DLD1 (cell line): ENCODE results near the gene PRKAG2.

Experiments used
- in situ Hi-C: cut with HindIII; loops from 2 replicates; pipeline ENCODE4 v1.10.0; 2017; ENCODE audit warnings: low sequenced_read_pairs

Gene PRKAG2

DNA sequence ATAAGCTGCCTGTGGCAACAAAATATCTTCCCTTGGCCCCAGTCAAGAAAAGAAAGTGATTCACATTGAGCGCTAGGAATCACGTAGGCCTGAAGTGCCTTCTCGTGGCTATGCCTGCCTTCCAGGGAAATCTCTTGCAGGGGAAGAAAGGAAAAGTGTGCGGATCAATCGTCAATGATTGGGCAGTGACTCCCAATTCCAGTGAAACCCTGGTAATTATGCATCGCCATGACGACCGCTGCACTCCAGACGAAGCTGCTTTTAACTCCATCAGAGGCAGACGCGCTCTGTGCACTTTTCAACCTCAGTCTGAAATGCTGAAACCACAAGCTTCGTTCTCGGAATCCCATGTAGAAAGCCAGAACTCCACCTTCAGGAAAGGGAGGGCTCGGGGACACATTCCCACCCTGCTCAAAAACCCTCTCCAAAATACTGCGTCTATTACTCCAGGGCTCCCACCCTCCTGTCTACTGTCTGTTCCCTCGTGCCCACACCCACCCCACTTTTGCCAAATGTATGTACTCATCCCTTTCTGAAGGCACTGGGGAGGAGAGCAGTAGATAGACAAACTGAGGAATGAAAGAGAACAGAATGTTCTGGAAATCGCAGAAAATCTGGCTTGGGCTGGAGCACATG, 24.2 kb upstream of the PRKAG2 start:
- in situ Hi-C loops: no loop called here

DNA sequence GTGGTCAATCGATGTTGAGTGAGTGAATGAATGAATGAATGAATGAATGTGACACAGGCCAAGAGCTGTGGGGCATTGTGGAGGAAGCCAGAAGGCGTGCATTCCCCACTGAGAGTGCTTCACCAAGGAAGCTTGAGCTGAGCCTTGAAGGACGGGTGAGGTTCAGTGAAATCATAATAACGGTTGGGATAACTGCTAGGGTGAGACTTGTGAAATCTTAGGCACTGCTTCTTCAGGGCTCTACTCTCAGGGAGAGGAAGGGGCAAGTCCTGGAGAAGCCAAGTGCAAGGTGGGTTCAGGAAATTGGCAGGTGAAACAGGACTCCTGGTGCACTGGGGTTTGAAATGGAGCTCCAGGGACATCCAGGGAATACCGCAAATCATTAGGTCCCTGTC, 23.7 kb upstream of the PRKAG2 start:
- in situ Hi-C loops: no loop called here

DNA sequence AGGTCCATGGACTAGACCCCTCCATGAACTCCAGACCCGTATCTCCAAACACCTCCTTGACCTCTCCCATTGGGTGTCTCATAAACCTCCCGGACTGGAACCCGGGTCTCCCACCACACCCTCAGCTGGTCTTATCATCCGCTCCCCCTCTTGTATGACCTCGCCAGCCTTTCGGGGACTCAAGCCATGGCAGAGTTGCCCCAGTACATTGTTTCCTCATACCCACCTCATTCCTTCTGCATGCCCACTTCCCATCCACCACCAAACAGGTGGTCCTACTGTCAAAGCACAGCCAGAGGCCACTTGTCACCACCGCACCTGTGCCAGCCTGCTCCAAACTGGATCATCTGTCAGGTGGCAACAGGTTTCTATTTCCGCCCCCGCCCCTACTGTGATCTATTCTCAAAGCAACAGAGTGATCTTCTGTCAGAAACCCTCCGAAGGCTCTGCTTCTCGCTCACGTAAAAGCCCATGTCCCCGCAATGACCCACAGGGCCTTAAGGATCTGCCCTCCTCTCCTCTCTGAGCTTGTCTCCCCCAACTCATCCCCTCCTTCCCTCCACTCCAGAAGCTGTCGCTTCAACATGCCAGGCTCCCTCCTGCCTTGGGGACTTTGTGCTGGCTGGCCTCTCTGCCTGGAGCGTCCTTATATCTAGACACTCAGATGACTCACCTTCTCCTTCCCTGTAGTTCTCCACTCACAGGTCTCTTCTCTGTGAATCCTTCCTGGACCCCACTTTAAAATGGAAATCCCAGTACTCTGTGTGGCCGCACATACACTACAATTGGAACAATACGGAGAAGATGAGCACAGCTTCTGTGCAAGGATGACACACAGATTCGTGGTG, 22.8 kb upstream of the PRKAG2 start:
- in situ Hi-C loops: no loop called here

DNA sequence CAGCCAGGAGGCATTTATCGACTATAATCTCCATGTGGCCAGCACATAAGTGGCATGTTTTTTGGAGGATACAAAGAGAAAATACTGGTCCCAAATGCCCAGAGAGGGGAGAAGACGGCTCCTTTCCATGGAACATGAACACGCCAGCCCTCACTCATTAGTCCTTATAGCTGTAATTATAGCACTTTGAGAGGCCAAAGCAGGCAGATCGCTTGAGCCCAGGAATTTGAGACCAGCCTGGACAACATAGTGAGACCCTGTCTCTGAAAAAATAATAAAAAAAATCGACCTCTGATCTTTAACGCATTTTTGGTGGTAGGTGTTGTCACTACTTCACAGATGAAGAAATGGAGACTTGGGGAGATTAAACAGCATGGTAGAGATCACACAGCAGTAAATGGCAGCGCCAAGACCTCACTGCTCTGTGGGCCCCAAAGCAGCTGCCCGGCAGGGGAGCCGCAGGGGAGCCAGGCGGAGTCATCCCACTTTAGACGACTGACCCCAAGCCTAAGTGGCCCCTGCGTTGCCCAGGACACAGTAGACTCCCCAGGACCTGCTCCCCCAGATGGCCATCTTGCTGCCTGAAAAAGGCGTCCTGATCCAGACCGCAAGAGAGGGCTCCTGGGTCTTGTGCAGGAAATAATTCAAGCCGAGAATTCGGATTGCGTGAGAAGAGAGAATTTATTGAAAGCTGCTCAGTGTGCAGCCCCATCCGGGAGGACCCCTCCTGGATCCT, 21.2 kb upstream of the PRKAG2 start:
- in situ Hi-C loops: no loop called here

DNA sequence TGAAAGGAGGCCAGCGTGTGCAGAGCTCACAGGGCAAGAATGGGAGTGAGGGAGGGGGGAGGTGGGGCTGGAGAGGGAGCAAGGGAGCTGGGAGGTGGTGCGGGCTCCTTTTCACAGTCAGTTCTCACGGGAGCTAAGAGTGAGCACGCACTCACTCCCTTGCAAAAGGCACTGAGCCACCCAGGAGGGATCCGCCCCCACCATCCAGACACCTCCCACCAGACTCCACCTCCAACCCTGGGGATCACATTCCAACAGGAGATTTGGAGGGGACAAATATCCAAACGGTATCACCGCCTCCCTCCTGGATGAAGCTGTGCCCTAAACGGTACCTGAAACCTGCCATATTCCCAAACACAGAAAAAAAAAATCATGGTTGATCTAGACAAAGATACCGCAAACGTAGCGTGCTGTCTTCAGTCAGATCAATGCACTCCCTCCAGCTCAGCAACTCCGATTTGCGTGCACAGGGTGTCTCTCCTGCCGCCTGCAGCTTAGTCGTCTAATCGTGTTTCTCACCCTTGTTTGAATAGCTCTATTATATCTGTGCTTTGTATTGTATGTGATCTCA, 20.3 kb upstream of the PRKAG2 start:
- in situ Hi-C loops: no loop called here

DNA sequence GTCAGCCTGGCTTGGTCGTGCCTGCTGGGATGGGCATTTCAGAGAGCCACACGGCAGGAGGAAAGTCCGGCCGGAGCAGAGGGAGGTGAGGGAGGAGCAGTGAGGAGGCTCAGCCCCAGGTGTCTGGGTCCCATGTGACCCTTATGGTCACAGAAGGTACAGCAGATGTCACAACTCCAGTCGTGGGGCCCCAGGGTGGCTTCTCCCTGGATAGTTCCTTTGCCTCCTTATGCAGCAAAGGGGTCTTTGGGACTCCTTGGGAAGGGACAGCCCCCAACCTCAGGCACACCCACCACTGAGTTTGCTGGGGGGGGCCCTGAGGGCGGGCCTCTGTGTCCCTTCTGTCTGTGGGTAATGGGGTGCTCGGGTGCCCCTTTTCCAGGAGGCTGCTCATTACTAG, 19.6 kb upstream of the PRKAG2 start:
- in situ Hi-C loops: no loop called here

DNA sequence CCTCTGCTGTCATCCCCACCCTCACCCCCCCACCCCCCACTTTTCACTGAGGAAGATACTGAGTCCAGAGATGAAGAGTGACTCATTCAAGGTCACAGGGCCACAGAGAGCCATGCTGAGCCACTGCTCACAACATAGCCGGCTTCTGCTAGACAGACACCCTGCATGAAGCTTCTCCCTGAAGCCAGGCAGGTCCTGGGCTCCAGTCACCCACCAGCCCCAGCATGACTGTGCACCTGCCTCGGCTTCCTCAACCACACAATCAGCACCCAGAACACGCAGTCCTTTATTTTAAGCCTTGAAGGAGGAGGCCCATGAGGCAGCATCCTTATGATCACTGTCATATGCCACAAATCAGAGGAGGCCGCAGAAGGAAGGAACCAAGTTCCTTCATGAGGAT, 19.2 kb upstream of the PRKAG2 start:
- in situ Hi-C loops: no loop called here

DNA sequence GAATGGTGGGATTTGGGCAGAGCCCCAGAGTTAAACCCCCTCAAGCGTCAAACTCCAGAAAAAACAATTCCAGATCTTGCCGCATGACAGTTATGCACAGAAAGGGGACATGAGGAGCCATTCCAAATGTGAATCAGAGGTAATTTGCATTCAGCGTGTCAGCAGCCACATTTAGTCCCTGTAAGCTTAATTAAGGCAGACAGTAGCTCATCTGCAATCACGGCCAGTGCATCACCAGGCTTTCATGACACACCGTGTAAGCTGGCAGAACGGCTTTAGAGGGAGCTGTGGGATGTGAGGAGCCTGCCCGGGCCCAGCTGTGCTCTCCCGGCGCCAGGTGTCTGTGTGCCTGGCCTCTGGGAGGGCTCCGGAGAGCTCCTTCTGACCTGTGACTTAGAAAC, 18.7 kb upstream of the PRKAG2 start:
- in situ Hi-C loops: no loop called here

DNA sequence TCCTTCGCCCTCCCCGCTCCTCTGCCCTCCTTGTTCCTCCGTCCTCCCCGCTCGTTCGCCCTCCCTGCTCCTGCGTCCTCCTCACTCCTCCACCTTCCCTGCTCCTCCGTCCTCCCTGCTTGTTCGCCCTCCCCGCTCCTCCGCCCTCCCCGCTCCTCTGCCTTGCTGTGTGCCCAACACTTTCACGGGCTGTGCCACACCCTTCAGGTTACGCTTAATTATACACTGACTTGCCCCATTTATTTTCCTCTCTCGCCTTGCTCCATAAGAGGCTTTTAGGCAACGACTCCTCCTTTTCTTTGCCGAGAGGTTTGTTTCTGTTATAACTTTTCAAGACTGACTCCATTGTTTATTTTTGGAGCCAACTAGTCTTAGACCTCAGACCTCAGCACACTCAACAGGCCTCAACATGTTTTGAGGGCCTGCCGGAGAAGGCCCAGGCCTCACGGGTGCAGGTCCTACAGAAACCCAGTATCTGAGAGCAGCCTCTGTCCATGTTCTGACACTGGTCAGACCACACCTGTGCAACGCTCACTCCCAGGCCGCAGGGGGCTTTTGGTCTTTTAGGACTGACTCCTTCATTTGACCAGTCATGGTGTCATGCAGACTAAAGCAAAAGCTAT, 18.2 kb upstream of the PRKAG2 start:
- in situ Hi-C loops: no loop called here

DNA sequence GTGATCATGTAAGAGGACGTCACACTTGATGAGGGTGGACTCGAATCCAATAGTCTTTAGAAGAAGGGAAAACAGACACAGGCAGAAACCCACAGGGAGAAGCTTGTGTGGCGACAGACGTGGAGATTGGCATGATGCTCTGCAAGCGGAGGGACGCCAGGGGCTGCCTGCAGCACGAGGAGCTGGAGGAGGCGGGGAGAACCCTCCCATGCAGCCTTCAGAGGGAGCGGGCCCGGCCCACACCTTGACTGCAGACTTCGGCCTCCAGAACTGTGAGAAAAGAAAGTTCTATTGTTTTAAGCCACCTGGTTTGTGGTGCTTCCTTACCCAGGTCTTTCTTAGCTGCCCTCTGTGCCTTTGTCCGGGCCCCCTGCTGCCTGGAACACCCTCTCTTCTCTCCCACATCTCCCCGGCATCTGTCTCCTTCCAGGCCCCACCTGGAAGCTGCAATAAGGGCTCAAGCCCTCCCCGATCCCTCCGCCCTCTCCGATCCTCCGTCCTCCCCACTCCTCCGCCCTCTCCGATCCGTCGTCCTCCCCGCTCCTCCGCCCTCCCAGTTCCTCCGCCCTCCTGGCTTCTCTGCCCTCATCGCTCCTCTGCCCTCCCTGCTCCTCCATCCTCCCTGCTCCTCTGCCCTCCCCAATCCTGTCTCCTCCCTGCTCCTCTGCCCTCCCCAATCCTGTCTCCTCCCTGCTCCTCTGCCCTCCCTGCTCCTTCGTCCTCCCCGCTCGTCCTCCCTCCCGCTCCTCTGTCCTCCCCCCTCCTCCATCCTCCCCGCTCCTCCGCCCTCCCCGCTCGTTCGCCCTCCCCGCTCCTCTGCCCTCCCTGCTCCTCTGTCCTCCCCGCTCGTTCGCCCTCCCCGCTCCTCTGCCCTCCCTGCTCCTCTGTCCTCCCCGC, 17.4 kb upstream of the PRKAG2 start:
- in situ Hi-C loops: no loop called here

DNA sequence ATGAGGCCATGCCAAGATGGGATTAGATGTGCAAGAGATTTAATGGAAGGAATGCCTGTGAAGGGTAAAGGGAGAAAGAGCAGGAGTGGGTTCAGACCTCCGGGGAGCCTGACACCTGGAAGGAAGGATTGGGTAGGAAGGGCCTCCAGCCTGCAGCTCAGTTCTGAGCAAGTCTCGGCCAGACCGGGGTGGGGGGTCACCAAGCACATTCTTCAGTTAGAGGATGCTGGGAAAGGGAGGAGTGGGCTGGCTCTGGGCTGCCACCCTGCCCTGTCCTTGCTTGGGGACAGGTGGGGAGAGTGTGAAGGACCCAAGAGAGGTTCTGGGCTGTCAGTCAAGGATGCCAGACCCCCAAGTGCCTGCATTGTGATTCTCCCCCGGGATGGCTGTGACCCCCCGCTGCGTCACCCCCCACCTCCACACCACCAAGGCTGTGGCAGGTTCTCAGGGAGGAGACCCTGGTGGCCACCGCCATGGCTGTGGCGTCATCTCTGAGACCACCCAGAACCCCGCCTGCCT, 16.5 kb upstream of the PRKAG2 start:
- in situ Hi-C loops: no loop called here

DNA sequence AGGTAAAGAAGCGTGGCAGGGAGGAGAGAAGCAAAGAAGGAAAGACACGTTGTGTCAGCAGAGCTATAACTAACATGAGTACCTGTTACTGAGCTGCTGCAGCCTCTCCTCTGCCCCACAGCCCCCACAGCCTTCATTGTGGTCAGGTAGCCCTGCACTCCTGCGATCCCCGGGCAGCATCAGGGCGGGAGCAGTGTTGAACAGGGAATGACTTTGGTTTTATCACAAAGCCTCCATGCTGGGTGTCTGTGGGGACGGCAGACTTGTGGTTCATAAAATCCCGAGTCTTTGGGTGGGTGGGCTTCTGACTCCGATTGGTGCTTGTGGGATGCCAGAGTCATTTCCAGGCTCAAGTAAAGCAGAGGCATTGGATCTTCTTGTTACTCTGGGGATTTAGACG, 14.8 kb upstream of the PRKAG2 start:
- in situ Hi-C loops: no loop called here

DNA sequence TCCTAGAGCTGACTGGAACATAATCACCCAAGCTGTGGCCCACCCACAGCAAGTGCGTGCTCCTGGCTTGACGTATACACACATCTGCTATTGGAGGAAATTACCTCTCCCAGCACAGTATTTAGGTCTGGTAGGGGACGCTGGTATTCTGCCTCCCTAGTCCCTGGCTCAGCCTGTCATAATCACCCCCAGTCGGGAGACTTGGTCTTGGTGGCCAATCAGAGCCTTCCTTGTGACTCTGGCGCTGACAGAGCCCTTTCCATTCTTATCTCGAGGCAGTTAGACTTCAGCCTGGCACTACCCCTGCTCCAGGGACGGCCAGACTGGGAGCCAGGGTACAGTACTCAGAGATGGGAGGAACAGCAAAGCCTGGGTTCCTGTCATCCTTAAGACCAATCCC, 14.3 kb upstream of the PRKAG2 start:
- in situ Hi-C loops: no loop called here

DNA sequence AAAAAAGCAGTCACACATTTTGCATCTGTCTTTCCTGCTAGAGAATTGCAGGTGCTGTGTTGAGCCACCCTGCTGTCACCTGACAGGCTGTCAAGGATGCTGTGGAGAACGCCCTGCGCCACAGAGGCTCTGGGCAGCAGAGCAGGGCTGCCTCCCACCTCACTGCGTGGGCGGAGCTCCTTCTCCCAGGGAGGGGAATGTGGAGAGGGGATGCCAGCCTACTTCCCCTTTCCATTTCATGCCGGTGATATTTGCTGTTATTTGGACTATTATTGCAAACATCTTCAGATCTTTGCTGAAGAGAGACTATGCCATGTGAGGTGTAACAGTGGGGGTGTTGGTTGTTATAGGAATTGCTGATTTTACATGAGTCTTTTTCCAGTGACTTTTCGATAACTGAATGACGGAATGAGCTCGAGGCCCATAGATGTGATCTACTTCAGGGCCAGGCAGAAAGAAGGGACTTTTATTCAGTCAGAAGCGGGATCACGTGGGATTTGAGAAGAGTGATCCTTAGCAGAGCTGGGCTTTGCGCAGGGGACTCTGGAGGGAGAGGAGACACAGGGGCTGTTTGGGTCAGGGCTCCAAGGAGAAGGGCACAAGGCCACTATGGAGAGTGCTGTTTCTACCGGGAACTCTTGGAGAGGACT, 13.6 kb upstream of the PRKAG2 start:
- in situ Hi-C loops: no loop called here

DNA sequence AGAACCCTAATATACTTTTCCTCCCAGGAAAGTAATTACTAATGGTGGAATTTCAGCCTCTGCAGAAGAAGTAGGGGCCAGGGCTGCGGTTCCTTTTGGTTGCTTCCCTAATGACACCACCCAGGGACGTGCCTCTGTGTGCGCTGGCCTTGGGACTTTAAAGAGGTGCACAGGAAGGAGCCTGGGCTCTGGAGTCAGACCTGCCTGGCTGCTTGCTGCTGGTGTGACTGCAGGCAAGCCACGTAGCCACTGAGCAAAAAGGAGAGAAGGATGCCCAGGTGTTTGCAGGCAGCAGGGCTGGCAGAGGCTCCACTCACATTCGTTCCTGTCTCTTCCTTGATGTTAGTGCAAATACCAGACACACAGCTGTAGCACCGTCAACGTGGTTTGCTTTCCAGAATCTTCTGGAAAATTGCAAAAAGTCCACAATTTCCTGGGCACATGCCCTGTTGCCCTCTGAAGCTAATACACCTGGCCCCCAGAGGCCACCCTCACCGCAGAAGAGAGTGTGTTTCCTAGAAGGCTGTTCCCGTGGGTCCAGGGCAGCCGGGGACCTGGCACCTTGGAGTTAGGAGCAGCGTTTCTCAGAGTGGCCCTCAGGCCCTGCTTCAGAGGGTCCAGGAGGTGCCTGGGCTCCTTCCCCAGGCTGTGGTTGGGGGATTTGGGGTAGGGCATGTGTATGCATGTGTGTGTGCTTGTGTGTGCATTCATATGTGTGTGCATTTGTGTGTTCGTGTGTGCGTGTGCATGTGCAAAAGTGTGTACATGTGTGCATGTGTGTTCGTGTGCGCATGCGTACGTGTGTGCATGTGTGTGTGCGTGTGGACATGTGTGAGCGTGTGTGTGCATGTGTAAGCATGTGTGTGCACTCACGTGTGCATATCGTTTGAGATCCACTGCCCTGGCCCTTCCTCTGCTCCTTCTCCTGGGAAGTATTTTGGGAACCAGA, 12.8 kb upstream of the PRKAG2 start:
- in situ Hi-C loops: no loop called here

DNA sequence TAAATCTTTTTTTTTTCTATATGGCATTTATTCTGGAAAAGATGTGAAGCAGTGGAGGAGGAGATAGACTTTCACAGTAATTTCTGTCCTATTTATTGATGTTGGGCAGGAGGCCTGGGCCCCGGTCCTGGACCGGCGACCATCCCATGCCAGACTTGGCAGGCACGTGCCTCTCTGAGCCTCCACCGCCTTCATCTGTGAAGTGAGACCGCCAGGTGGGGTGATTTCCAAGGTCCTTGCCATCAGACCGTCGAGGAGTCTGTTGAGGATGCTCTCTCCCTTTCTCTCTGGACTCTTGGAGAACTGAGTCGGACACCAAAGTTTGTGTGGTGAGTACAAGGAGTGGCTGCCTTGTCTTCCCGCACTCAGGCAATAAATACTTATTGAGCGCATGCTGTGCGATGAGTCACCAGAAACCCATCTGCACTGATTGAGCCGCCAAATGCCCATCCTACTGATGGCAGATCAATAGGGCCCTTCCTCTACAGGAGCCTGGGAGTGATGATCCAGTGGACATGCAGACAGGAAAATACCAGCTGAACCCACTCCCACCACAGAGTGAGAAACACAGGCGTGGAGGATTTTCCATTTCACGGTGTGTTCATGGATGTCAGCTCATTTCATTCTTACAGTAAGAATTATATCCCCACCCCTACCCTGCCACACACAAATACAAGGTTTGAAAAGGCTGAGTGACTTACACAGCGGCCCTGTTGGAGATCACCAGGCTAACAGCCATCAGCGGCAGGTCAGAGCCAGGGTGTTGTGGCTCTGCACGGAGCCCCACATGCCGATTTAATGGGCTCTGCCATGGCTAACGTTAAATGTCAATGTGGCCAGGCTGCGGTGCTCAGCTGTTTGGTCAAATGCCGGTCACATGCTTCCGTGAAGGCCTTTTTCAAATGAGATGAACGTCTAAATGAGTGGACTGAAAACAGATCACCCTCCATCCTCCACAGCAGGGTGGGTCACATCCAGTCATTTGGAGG, 11.5 kb upstream of the PRKAG2 start:
- in situ Hi-C loops: no loop called here

DNA sequence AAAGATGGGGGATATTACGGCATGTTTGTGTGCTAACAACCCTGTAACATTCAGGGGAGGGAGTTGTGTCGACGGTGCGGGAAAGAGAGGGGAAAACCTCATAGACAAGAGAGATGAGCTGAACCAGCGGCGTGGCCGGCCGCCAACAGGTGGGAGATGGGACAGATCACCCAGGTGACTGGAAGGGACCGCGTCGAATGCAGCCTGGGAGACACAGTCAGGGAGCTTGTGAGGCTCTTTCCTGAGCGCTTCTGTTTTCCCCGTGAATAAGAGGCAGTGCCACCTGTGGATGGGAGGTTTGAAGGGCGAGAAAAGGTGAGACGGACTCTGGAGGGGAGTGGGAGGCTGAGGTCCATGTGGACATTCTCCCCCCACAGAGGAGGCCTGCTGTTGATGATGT, 9.9 kb upstream of the PRKAG2 start:
- in situ Hi-C loops: no loop called here
